ENCODE measurements around the gene SORCS1.

- no peak for TF ChIP-seq CTCF (optimal IDR thresholded peaks at IDR 0.05 in 1 of 3, IDR thresholded peaks at IDR 0.05 in 1 of 3, conservative IDR thresholded peaks at IDR 0.05 in 1 of 3; ENCODE audit: extremely low read depth in 1 of 3, insufficient read depth in 2 of 3, low read length in 3 of 3)
- no peak for TF ChIP-seq EZH2 (IDR thresholded peaks at IDR 0.05; ENCODE audit: low read length)
Measured at GRCh38 chr10:106973716-106974115, 190.8 kb downstream of the SORCS1 start.

Data from keratinocyte (primary cell).